Mammary epithelial cell (primary cell): ENCODE measurements around the gene ACOT7.

ENCODE experiments used
- CTCF ChIP-seq, 2 donors: IDR thresholded peaks in 1 of 2; conservative IDR thresholded peaks in 1 of 2; 2 replicates each; pipeline ENCODE4 v1.5.1; 2011 to 2012; ENCODE audit warnings: inconsistent platforms in 2 of 2, low read length in 2 of 2, mild to moderate bottlenecking in 2 of 2, control low read depth in 1 of 2, low read depth in 1 of 2; ENCODE audit not compliant: insufficient read depth in 1 of 2; ENCODE audit errors: extremely low read depth in 1 of 2
- EZH2 ChIP-seq: IDR thresholded peaks from 2 replicates; pipeline ENCODE4 v1.6.1; 2012; ENCODE audit warnings: low read length, inconsistent platforms, borderline replicate concordance

GRCh38 chr1:6220236-6220635 is 173.3 kb downstream of the ACOT7 start:
- TF ChIP-seq CTCF (conservative IDR thresholded peaks at IDR 0.05 in 1 of 2, IDR thresholded peaks at IDR 0.05 in 1 of 2; ENCODE audit: extremely low read depth in 1 of 2, insufficient read depth in 1 of 2, low read depth in 1 of 2, low read length in 2 of 2) = no peak
- TF ChIP-seq EZH2 = no peak
